DMS114 treated with DMSO at 0.1 percent for 48 hours (cell line): ENCODE results near the gene HM13.
A peak's percentile ranks its signal among the peaks of the same experiment; 100 is the strongest.
"Not testable (repeated sequence)": the region's sequence is repeated elsewhere in the genome, so short reads cannot be mapped to it uniquely, and the experiment has no call there.

Source experiments
- DNase-seq: peaks from one replicate; lab custom pipeline; 2025; ENCODE audit not compliant: unreplicated experiment; lab: John Stamatoyannopoulos, UW

HM13 gene

GRCh38 chr20:31566319-31566657 lies 52.0 kb downstream of the HM13 start:
- DNase-seq, result no peak

GRCh38 chr20:31566658-31567379 lies 52.6 kb downstream of the HM13 start:
- no peak for DNase-seq

DNA sequence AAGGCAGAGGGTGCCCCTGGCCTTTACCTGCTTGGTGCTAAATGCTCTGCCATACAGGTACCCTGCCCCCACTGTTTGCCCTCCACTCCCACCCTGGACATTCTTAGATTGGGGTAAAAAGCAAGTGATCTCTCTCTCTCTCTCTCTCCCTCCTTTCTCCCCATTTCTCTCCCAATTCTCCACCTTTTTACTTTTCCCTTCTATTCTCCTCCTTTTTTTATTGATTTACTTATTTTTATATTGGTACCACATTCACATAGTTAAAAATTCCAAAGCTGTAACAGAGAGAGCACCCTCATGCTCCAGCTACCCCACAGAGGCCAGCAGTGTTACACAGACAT lies 53.1 kb downstream of the HM13 start:
- no peak for DNase-seq

- no peak for DNase-seq
Measured at GRCh38 chr20:31568041-31568731, 53.9 kb downstream of the HM13 start.

GRCh38 chr20:31568773-31569162 lies 54.5 kb downstream of the HM13 start:
- DNase-seq, result no peak

DNA sequence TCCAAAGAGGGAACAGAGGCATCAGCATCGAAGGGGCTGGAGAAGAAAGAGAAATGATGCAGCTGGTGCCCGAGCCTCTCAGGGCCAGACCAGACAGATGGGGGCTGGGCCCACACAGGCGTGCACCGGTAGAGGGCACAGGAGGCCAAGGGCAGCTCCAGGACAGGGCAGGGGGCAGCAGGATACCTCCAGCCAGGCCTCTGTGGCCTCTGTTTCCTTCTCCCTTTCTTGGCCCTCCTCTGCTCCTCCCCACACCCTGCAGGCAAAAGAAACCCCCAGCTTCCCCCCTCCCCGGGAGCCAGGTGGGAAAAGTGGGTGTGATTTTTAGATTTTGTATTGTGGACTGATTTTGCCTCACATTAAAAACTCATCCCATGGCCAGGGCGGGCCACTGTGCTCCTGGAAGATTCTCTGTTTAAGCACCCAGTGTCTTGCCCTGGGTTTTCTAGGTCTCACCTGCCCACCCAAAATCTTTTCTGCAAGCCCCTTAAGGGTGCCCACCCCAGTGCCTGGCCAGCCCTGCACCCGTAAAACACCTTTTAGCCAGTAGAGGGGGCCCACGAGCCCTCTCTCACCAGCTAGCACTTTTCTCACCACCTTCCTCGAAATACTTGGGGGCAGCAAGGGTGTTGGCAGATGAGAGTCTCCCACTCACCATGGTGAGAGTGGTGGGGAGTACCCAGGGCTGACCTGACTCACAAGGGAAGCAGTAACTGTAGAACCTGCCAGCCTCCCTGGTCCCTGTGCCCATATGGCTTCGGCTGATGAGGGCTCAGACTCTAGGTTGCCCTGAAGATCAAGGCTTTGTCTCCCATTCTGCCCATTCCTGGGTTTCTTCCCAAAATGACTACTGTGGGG lies 55.1 kb downstream of the HM13 start:
- DNase-seq, result peak; percentile 17

DNA sequence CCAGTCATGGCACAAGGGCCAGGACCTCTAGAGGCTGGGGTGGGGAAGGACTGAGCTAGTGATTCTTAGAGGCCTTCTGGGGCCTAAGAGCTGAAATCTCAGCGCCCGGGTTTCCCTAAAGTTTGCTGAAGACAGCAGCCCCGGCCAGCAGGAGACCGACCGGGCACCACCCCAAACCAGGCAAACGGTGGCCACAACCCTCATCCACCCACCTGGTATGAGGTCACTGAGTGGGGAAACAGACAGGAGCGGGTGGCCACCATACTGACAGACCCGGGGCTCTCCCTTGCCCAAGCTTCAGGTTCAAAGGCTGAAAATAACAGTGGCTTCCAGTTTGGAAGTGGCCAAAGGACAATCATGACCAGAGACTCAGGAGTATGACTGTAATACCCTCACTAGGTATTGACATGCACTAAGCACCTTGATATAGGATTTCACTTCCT lies 55.8 kb downstream of the HM13 start:
- no peak for DNase-seq

DNA sequence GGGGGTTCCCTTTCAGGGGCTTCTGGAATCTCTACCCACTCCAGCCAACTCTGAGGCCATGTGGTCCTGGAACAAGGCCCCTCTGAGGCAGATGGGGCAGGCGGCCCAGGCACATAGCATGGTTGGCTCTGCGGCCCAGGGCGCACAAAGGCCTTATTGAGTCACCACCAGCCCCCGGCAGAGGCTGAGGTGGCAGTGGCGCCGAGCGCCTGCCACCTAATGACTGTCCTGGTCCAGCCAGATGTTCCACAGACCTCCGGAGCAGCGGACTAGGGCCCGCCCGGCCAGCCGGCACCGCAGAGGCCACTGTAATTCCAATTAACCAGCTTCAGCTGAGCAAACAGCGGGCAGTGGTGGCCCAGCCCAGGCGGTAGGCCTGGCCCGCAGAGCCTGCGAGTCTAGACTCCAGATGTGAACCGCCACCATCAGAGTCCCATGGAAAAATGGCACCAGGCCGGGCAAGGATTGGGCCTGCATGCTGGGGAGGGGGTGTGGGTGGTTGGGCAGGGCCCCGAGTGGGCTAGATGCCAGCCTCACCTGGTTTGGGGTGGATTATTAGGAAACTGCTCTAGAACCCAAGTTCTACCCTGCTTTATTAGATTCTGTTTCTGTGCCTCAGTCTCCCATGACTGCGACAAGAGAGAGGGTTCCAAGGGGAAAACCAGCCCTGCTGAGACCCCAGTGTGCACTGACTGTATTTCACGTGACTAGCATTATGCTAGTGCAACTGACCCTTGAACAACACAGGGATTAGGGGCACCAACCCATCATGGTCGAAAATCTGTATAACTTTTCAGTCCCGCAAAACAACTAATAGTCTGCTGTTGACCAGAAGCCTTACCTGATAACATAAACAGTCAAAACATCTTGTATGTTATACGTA lies 56.7 kb downstream of the HM13 start:
- no peak for DNase-seq

DNA sequence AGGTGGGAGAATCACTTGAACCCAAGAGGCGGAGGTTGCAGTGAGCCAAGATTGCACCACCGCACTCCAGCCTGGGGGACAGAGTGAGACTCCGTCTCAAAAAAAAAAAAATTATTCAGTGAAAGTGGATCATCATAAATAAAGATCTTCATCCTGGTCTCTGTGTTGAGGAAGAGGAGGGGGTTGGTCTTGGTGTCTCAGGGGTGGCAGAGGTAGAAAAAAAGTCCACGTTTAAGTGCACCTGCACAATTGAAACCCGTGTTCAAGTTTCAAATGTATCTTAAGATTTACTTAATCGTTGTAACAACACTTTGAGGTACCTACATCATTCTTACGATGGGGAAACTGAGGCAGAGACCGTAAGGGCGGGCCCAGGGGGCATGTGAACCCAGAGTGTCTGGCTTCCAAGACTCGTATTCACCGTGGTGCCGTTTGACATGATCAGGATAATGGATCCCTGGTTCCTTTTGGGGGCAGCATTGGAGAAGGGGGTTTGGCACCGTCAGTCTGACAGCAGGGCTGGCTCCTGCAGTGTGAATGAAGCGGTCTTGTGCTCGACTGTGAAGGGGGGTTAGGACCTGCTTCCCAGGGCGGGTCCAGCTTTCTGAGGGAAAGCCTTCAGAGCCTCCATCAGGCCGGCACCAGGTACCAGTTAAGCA lies 57.9 kb downstream of the HM13 start:
- no peak for DNase-seq

DNA sequence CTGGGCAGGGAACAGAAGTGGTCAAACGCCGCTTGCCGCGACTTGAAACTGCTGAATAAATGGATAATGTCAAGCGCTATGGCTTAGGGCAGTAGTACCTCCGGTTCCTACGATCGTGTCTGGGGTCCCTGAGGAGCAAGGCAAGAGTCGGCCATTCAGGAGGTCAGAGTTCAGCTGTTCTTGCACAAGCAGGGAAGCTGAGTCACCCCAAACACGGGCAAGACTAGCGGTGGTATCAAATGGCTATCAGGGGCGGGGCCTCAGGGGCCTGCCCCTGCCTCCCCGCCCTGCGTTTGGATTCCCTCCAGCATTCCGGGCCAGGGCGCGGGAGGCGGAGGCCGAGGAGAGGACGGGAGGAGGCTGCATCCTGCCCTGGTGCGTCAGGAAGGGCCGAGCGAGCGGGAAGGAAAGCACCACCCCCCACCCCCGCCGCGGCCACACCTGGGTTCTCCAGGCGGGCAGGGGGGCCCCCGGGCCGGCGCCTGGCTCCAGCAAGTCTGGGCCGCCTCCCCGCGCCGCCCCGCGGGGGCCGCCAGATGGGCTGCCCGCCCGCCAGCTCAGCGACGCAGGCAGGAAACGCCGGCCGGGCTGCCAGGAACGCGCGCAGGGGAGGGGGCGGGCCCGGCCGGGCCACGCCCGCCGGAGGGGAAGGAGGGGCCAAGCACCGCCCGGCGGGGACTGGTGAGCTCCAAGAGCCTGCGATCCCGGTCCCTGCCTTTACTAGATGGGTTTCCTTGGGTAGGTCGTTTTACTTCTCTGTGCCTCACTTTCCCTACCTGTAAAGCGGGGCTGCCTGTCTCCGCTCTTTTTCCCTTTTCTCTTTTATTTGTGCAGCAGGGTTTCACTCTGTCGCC lies 58.7 kb downstream of the HM13 start:
- peak; percentile 73 for DNase-seq

- DNase-seq, result no peak
Measured at GRCh38 chr20:31573555-31574321, 59.5 kb downstream of the HM13 start.

DNA sequence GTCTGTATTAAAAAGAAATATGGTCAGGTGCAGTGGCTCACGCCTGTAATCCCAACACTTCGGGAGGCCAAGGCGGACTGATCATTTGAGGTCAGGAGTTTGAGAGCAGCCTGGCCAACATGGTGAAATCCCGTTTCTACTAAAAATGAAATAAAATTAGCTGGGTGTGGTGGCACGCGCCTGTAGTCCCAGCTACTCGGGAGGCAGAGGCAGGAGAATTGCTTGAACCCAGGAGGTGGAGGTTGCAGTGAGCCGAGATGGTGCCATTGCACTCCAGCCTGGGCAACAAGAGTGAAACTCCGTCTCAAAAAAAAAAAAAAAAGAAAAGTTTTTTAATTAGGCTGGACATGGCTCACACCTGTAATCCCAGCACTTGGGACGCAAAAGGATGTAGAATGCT lies 60.7 kb downstream of the HM13 start:
- not testable (repeated sequence) for DNase-seq

DNA sequence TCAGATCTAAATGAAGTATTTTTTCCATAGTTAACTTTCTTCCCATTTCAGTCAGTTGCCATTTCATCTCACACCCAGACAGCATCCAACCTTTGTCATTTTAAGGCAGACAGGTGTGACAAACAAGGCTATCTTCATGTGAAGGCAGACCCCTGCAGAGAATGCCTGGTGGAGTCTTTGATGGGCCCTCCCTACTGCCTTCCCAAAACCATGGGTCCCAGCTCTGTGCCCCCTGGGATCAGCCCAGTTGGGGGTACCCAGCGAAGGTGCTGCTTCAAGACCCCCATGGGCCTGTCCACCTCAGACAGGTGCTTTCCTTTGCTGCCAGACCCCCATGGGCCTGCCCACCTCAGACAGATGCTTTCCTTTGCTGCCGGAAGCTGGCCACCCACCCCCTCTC lies 62.5 kb downstream of the HM13 start:
- DNase-seq, result no peak

- no peak for DNase-seq
Measured at GRCh38 chr20:31577194-31577593, 63.0 kb downstream of the HM13 start.

GRCh38 chr20:31578448-31579138 lies 64.4 kb downstream of the HM13 start:
- no peak for DNase-seq

DNA sequence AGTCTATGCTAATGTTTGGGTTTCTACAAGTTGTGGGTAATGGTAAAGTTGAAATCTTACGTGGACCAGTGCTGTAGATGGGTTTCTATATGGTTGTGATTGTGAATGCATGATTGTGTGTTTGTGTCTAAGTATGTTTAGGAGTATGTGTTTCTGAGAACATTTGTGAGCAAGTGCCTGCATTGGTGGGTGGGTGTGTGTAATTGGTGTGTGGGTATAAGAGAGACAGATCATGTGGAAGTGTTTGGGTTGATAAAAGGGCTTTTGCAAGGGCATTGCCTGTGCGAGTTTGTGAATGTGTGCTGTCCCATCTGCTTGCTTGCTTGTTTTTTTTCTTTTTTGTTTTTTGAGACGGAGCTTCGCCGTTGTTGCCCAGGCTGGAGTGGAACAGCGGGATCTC lies 65.0 kb downstream of the HM13 start:
- DNase-seq, result no peak

DNA sequence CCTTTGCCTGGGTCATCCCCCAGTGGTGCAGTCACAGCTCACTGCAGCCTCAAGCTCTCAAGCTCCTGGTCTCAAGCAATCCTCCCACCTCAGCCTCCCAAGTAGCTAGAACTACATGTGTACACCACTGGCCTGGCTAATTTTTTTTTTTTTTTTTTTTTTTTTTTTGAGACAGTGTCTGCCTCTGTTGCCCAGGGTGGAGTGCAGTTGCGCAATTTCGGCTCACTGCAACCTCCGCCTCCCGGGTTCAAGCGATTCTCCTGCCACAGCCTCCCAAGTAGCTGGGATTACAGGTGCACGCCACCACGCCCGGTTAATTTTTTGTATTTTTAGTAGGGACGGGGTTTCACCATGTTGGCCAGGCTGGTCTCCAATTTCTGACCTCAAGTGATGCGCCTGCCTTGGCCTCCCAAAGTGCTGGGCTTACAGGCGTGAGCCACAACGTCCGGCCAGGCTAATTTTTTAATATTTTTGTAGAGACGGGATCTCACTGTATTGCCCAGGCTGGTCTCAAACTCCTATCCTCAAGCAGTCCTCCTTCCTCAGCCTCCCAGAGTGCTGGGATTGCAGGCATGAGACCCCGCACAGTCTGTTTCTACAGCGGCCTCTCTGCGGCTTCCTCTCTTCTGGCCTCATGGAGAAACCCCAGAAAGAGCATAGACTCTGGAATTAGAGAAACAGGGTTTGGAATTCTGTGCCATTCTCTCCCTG lies 65.9 kb downstream of the HM13 start:
- not testable (repeated sequence) for DNase-seq

DNA sequence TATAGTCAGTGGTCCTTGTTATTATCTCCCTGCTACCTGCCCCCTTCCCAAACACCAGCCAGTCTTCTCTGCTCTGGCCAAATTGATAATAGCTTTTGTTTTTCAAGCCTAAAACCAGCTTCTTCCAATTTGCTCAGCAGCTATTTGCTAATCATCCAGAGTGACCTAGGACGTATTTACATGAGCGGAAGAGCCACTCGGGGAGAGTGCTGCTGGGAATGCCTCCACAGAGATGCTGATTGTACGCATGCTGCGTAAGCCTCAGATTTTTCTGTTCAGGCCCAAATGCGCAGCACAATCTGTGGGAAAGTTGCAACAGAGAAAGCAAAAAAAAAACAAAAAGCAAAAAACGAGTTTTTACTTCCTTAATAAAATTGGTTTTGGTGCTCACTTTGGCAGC lies 66.5 kb downstream of the HM13 start:
- no peak for DNase-seq
